ENCODE data around the gene SLC35E4. TPM values are rescaled to one million over a fixed set of nuclear protein-coding genes. Genes with fewer than 3 reads are reported as not detected.

The SLC35E4 gene
- total RNA-seq, 2 donors from 2014 or later = 8.3 to 9.9 TPM

- intact Hi-C loops (cut with DNase I, micrococcal nuclease) = no loop called here
- ATAC-seq (no peak), DNase-seq (no peak)
Observed at GRCh38 chr22:30643055-30643875, 7.7 kb downstream of the SLC35E4 start.

DNA sequence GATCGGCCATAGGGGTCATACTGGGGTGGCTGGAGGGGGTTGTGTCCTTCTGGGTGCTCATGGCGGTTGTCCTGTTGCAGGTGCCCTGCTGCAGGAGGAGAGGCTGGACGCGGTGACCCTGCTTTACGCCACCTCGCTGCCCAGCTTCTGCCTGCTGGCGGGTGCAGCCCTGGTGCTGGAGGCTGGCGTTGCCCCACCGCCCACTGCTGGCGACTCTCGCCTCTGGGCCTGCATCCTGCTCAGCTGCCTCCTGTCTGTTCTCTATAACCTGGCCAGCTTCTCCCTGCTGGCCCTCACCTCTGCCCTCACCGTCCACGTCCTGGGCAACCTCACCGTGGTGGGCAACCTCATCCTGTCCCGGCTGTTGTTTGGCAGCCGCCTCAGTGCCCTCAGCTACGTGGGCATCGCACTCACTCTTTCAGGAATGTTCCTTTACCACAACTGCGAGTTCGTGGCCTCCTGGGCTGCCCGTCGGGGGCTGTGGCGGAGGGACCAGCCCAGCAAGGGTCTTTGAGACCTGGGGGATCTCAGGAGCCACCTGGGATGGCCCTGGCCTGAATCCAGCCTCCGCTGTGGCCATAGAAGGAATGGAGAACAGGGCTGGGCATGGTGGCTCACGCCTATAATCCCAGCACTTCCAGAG, 11.1 kb downstream of the SLC35E4 start:
- intact Hi-C loops (cut with DNase I, micrococcal nuclease) = no loop called here
- ATAC-seq = no peak

DNA sequence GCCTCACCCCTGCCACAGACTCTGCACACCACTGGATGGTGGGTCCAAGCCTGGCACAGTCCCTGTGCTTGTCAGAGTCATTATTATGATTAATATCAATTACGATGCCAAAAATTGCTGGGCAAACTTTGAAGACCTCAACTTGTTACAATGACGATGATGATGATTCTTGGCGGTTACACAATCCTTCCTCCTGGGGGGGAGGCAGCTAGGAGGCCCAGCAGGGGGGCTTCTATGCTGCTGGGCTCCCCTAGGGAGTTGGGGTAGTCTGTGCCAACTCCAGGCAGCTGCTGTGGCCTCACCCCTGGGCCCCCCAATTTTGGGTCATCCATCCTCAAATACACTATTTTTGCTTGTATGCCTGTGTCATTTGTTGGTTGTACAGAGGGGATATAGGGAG, 12.0 kb downstream of the SLC35E4 start:
- intact Hi-C loops (cut with DNase I, micrococcal nuclease) = no loop called here
- DNase-seq (no peak), ATAC-seq (no peak)

More for the DNA sequence above, 11.1 kb downstream of the SLC35E4 start:
- no peak for DNase-seq

GRCh38 chr22:30648825-30649224, 13.2 kb downstream of the SLC35E4 start:
- DNase-seq = no peak
- no peak for ATAC-seq
- intact Hi-C loops (cut with DNase I, micrococcal nuclease) = no loop called here

- ATAC-seq = peak; percentile 88
- DNase-seq = peak; percentile 70 to 85
- intact Hi-C loops (cut with DNase I, micrococcal nuclease) = no loop called here
Observed at GRCh38 chr22:30649430-30650007, 13.9 kb downstream of the SLC35E4 start.

GRCh38 chr22:30650508-30651116, 15.0 kb downstream of the SLC35E4 start:
- intact Hi-C loops (cut with DNase I, micrococcal nuclease) = no loop called here
- peak; percentile 11 for ATAC-seq
- DNase-seq = no peak

DNA sequence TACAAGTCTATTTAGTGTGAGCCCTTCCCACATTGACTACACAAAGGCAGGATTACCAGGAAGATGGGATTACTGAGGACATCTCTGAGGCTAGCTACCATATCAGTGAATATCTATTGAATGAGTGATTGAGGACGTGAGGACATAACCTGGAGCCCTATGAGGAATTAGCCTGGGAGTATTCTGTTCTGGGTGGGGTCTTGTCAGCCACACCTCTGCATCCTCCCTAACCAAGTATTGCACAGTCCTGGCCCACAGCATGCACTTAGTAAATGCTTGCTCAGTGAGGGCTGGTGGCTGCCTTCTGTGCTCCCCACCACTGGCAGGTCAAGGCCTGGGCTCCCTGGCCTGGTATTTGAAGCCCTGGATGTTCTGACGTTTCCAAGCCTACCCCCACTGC, 17.3 kb downstream of the SLC35E4 start:
- DNase-seq (no peak), ATAC-seq (peak; percentile 58)
- intact Hi-C loops (cut with DNase I, micrococcal nuclease) = no loop called here

GRCh38 chr22:30654361-30654760, 18.8 kb downstream of the SLC35E4 start:
- no peak for ATAC-seq
- DNase-seq = no peak
- intact Hi-C loops (cut with DNase I, micrococcal nuclease) = no loop called here

GRCh38 chr22:30655532-30655931, 20.0 kb downstream of the SLC35E4 start:
- no peak for DNase-seq
- intact Hi-C loops (cut with DNase I, micrococcal nuclease) = no loop called here
- ATAC-seq = no peak

DNA sequence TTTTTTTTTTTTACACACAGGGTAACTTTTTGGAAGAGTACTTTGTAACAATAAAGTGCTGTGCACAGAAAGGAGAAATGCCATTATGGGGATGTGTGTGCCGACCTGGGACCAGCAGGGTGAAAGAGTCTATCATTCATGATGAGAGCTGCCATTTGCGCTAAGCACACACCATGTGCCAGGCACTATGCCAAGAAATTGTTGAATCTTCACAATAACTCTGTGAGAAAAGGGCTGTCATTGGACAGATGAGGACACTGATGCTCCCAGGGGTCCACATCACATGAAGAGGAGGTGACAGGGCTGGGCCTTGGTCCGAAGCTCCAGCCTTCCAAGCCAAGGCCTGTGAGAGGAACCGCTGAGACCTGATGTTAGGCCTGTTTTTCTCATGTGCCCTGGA, 26.5 kb downstream of the SLC35E4 start:
- intact Hi-C loops (cut with DNase I, micrococcal nuclease) = no loop called here
- no peak for ATAC-seq
- no peak for DNase-seq

DNA sequence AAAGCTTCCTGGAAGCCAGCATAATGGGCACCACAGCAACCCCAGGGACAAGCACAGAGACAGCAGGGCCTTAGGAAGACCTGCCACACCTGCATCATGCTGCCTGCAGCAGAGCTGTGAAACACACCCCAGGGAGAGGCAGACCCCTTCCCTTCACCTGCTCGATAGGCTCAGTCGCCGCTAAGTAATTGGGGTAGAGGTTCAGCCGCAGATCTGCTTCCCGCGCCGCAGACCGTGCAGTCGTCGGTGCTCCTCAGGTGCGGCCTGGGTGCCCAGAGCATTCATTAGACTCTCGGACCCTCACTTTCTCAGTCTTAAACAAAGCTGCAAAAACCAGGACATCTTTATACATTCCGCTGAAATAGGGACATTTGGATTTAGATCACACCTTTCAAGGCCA, 29.2 kb downstream of the SLC35E4 start:
- DNase-seq (no peak), ATAC-seq (no peak)
- intact Hi-C loops (cut with DNase I, micrococcal nuclease) = no loop called here

- DNase-seq (peak in 1 of 2 donors; percentile 57), ATAC-seq (peak; percentile 10)
- intact Hi-C loops (cut with DNase I, micrococcal nuclease) = no loop called here
Observed at GRCh38 chr22:30665266-30665665, 29.7 kb downstream of the SLC35E4 start.

DNA sequence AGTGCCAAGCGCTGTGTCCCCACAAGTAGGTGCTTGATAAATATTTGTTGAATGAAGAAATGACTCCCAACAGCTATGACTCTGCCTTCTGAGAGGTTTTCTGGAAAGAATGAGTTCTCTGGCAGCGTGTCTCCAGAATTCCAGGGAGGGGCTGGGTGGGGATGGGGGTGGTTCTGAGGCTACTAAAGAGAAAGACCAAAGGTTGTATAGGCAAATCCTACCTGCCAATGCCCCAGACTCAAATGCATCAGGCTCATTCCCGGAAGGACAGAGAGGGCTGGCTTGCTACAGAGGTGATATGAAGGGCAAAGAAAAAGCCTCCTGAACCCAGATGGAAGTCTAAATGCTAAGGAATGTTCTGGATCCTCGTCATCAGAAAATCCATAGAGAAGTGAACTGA, 30.2 kb downstream of the SLC35E4 start:
- ATAC-seq = peak; percentile 34
- peak in 1 of 2 donors; percentile 52 for DNase-seq
- intact Hi-C loops (cut with DNase I, micrococcal nuclease) = no loop called here

- ATAC-seq (peak; percentile 72), DNase-seq (peak; percentile 69 to 72)
- intact Hi-C loops (cut with DNase I, micrococcal nuclease) = no loop called here
Observed at GRCh38 chr22:30667107-30667493, 31.5 kb downstream of the SLC35E4 start.

DNA sequence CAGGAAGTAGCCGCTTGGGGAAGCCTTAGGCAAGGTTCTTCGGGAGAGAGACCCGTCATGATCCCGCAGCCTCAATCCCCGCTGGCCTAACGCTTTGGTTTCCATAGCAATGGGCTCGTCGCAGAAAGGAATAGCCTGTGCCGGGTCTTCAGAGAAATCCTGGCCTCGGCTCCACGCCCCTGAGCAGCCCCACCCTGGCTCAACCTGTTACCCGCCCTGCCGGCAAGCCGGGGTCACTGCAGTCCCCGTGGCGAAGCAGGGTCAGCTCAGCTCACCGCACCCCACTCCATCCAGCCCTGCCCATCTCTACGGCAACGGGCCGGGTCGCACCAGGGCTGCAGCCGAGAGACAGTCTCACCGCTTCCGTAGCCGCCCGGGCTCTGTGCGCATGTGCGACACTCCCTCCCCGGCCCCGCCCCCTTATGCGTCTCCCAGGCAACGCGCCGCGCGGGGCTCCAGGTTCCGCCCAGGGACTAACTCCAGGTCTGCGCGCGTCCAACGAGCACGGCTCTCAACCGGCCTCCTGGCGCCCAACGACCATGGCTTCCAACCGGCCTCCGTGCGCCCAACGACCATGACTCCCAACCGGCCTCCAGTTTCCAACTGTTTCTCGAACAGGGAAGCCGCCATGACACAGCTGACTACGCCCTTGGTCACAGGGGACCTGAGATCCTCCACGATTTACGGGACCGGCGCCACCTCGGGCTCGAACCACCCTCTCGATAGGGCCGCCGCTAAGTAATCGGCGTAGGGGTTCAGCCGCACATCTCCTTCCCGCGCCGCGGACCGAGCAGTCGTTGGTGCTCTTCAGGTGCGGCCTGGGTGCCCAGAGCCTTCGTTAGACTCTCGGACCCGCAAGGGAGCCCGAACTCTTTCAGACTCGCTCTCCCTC, 32.2 kb downstream of the SLC35E4 start, which contains the start of gene DUSP18:
TSS of gene DUSP18 (minus strand) at position 382 of the 892 bp plus-strand sequence. CDS start 3,872 bp downstream, outside the sequence.
- intact Hi-C loops (cut with DNase I, micrococcal nuclease) = no loop called here
- DNase-seq (peak; percentile 94 to 97), ATAC-seq (peak; percentile 86)

- ATAC-seq (no peak), DNase-seq (no peak)
- intact Hi-C loops (cut with DNase I, micrococcal nuclease) = no loop called here
Observed at GRCh38 chr22:30668386-30668710, 32.8 kb downstream of the SLC35E4 start.

GRCh38 chr22:30671071-30671470, 35.5 kb downstream of the SLC35E4 start:
- intact Hi-C loops (cut with DNase I, micrococcal nuclease) = no loop called here
- DNase-seq (no peak), ATAC-seq (no peak)

DNA sequence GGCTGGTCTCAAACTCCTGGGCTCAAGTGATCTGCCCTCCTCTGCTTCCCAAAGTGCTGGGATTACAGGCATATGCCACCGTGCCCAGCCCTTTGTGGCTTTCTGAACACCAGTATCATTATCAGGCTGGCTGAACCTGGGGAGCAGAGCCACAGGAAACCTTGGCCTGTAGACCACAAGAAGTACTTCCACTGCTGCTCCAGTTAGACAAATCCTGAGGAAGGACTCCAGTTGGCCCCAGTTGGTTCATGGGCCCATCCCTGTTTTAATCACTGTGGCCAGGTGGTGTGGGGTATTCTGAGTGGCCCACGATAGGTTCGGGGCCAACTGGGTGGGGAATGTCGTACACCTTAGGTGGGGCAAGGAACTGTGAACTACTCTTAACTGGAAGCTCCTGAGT, 37.6 kb downstream of the SLC35E4 start:
- ATAC-seq (peak; percentile 50), DNase-seq (no peak)
- intact Hi-C loops (cut with DNase I, micrococcal nuclease) = no loop called here

- DNase-seq = no peak
- no peak for ATAC-seq
- intact Hi-C loops (cut with DNase I, micrococcal nuclease) = no loop called here
Observed at GRCh38 chr22:30674482-30674881, 38.9 kb downstream of the SLC35E4 start.

All from left colon (tissue), 2 donors.